GM12891 (cell line): ENCODE data around the gene GYG2.

ENCODE experiments used
- DNase-seq: peaks from one replicate; pipeline ENCODE4 v3.0.0; 2011; ENCODE audit warnings: low spot score; ENCODE audit not compliant: insufficient read length
- FAIRE-seq: peaks from 2 replicates; lab custom pipeline; 2011; peaks lifted over from hg19 to GRCh38; lab: Jason Lieb, UNC
- PAX5 ChIP-seq: IDR thresholded peaks from 2 replicates; pipeline ENCODE4 v1.6.1; 2011; ENCODE audit warnings: low read length, moderate library complexity, mild to moderate bottlenecking; ENCODE audit not compliant: insufficient read depth, severe bottlenecking
- POLR2A ChIP-seq: IDR thresholded peaks from 2 replicates; pipeline ENCODE4 v1.6.1; 2011; ENCODE audit warnings: low read depth, low read length, control low read depth
- POLR2AphosphoS5 ChIP-seq: IDR thresholded peaks from 2 replicates; pipeline ENCODE4 v1.6.1; 2011; ENCODE audit warnings: low read depth, low read length, control low read depth
- POU2F2 ChIP-seq: IDR thresholded peaks from 2 replicates; pipeline ENCODE4 v1.6.1; 2011; ENCODE audit warnings: low read depth, mild to moderate bottlenecking, control low read depth, low read length, moderate library complexity
- SPI1 ChIP-seq: IDR thresholded peaks from 2 replicates; pipeline ENCODE4 v1.6.1; 2011; ENCODE audit warnings: low read depth, low read length, control low read depth
- TAF1 ChIP-seq: IDR thresholded peaks from 2 replicates; pipeline ENCODE4 v1.6.1; 2011; ENCODE audit warnings: low read depth, low read length, control low read depth

Gene GYG2

GRCh38 chrX:2837961-2838360, 9.2 kb downstream of the GYG2 start:
- no peak for TF ChIP-seq POLR2A
- TF ChIP-seq SPI1: no peak
- no peak for TF ChIP-seq POLR2AphosphoS5
- no peak for TF ChIP-seq PAX5
- TF ChIP-seq TAF1: no peak
- DNase-seq (no peak), FAIRE-seq (no peak)

GRCh38 chrX:2840961-2841360, 12.2 kb downstream of the GYG2 start:
- no peak for TF ChIP-seq PAX5
- TF ChIP-seq POLR2AphosphoS5: no peak
- TF ChIP-seq SPI1: no peak
- TF ChIP-seq TAF1: no peak
- no peak for TF ChIP-seq POLR2A
- no peak for TF ChIP-seq POU2F2
- no peak for FAIRE-seq

GRCh38 chrX:2841537-2841936, 12.8 kb downstream of the GYG2 start:
- no peak for DNase-seq
- TF ChIP-seq POLR2A: no peak
- TF ChIP-seq TAF1: no peak
- TF ChIP-seq POLR2AphosphoS5: no peak
- TF ChIP-seq POU2F2: no peak
- TF ChIP-seq PAX5: no peak
- no peak for TF ChIP-seq SPI1
- FAIRE-seq: no peak

More at GRCh38 chrX:2840961-2841360, 12.2 kb downstream of the GYG2 start:
- no peak for DNase-seq

GRCh38 chrX:2846992-2847391, 18.3 kb downstream of the GYG2 start:
- FAIRE-seq: no peak

GRCh38 chrX:2848871-2849301, 20.2 kb downstream of the GYG2 start:
- no peak for FAIRE-seq
- no peak for TF ChIP-seq POLR2AphosphoS5
- no peak for TF ChIP-seq PAX5
- TF ChIP-seq TAF1: no peak
- TF ChIP-seq POU2F2: no peak
- TF ChIP-seq POLR2A: no peak
- no peak for TF ChIP-seq SPI1
- no peak for DNase-seq

More at GRCh38 chrX:2846992-2847391, 18.3 kb downstream of the GYG2 start:
- TF ChIP-seq SPI1: no peak
- no peak for TF ChIP-seq POU2F2
- no peak for TF ChIP-seq PAX5
- TF ChIP-seq POLR2AphosphoS5: no peak
- DNase-seq: no peak

GRCh38 chrX:2854918-2855317, 26.2 kb downstream of the GYG2 start:
- no peak for FAIRE-seq
- TF ChIP-seq POLR2A (no peak), SPI1 (no peak), POU2F2 (no peak), PAX5 (no peak), POLR2AphosphoS5 (no peak), TAF1 (no peak)
- no peak for DNase-seq

GRCh38 chrX:2855761-2856160, 27.0 kb downstream of the GYG2 start:
- TF ChIP-seq PAX5 (no peak), SPI1 (no peak), TAF1 (no peak), POU2F2 (no peak), POLR2A (no peak), POLR2AphosphoS5 (no peak)
- DNase-seq (no peak), FAIRE-seq (no peak)

GRCh38 chrX:2857566-2857965, 28.8 kb downstream of the GYG2 start:
- FAIRE-seq: no peak
- no peak for TF ChIP-seq POU2F2
- TF ChIP-seq TAF1: no peak
- TF ChIP-seq PAX5: no peak
- no peak for TF ChIP-seq SPI1
- TF ChIP-seq POLR2A: no peak
- no peak for TF ChIP-seq POLR2AphosphoS5

GRCh38 chrX:2859197-2859797, 30.6 kb downstream of the GYG2 start:
- no peak for TF ChIP-seq SPI1
- no peak for TF ChIP-seq POU2F2
- TF ChIP-seq PAX5: no peak
- TF ChIP-seq POLR2AphosphoS5: no peak
- TF ChIP-seq POLR2A: no peak
- no peak for TF ChIP-seq TAF1
- DNase-seq (no peak), FAIRE-seq (no peak)

More at GRCh38 chrX:2857566-2857965, 28.8 kb downstream of the GYG2 start:
- no peak for DNase-seq

GRCh38 chrX:2862404-2862803, 33.7 kb downstream of the GYG2 start:
- FAIRE-seq (no peak), DNase-seq (no peak)
- TF ChIP-seq POLR2AphosphoS5 (no peak), SPI1 (no peak), TAF1 (no peak), POLR2A (no peak), POU2F2 (no peak), PAX5 (no peak)
